ENCODE data around the gene NEUROD1.
A peak's percentile ranks its signal among the peaks of the same experiment; 100 is the strongest.

NEUROD1 gene

GRCh38 chr2:181680937-181681811, 857 bp upstream of the NEUROD1 start:
- no peak for DNase-seq (ENCODE audit: low read depth, low spot score)

- DNase-seq (ENCODE audit: low read depth, low spot score), result no peak
These were observed 755 bp downstream of the NEUROD1 start for GRCh38 chr2:181679544-181679979.

- DNase-seq (ENCODE audit: low read depth, low spot score), result no peak
These were observed 1.3 kb downstream of the NEUROD1 start for GRCh38 chr2:181678861-181679543.

GRCh38 chr2:181677912-181678586, 2.3 kb downstream of the NEUROD1 start:
- peak; percentile 82 for DNase-seq (ENCODE audit: low read depth, low spot score)

- DNase-seq (ENCODE audit: low read depth, low spot score), result no peak
These were observed 5.1 kb downstream of the NEUROD1 start for GRCh38 chr2:181675254-181675653.

GRCh38 chr2:181674461-181674860, 5.9 kb downstream of the NEUROD1 start:
- DNase-seq (ENCODE audit: low read depth, low spot score), result no peak

GRCh38 chr2:181673173-181673572, 7.1 kb downstream of the NEUROD1 start:
- no peak for DNase-seq (ENCODE audit: low read depth, low spot score)

GRCh38 chr2:181672255-181673008, 7.9 kb downstream of the NEUROD1 start:
- DNase-seq (ENCODE audit: low read depth, low spot score), result no peak

GRCh38 chr2:181670632-181671031, 9.7 kb downstream of the NEUROD1 start:
- no peak for DNase-seq (ENCODE audit: low read depth, low spot score)

GRCh38 chr2:181667234-181667633, 13.1 kb downstream of the NEUROD1 start:
- no peak for DNase-seq (ENCODE audit: low read depth, low spot score)

- no peak for DNase-seq (ENCODE audit: low read depth, low spot score)
These were observed 18.0 kb downstream of the NEUROD1 start for GRCh38 chr2:181662287-181662686.

GRCh38 chr2:181660181-181660580, 20.1 kb downstream of the NEUROD1 start:
- no peak for DNase-seq (ENCODE audit: low read depth, low spot score)

- DNase-seq (ENCODE audit: low read depth, low spot score), result peak; percentile 14
These were observed 21.9 kb downstream of the NEUROD1 start for GRCh38 chr2:181658444-181658843.

- peak; percentile 54 for DNase-seq (ENCODE audit: low read depth, low spot score)
These were observed 22.9 kb downstream of the NEUROD1 start for GRCh38 chr2:181657379-181657778.

GRCh38 chr2:181656450-181657291, 23.6 kb downstream of the NEUROD1 start, which contains the start of gene CERKL:
Gene CERKL (minus strand): TSS chr2:181657105. CDS start chr2:181657006, 99 bp downstream.
- peak; percentile 66 for DNase-seq (ENCODE audit: low read depth, low spot score)

- DNase-seq (ENCODE audit: low read depth, low spot score), result no peak
These were observed 24.8 kb downstream of the NEUROD1 start for GRCh38 chr2:181655519-181655918.

- DNase-seq (ENCODE audit: low read depth, low spot score), result no peak
These were observed 30.8 kb downstream of the NEUROD1 start for GRCh38 chr2:181649436-181649979.

GRCh38 chr2:181648478-181649155, 31.7 kb downstream of the NEUROD1 start:
- no peak for DNase-seq (ENCODE audit: low read depth, low spot score)

GRCh38 chr2:181646415-181646987, 33.8 kb downstream of the NEUROD1 start:
- no peak for DNase-seq (ENCODE audit: low read depth, low spot score)

Data from ELF-1 (cell line).